GM21526 (cell line): ENCODE data around the gene DCAF6.
"Not testable (repeated sequence)": the region's sequence is repeated elsewhere in the genome, so short reads cannot be mapped to it uniquely, and the experiment has no call there.

ENCODE experiments used
- ATAC-seq: cut with Tn5 transposase; IDR thresholded peaks from one replicate; pipeline ENCODE4 v1.9.1; 2021; ENCODE audit warnings: moderate library complexity; ENCODE audit not compliant: unreplicated experiment, low FRiP score

Gene DCAF6

GRCh38 chr1:168004531-168004930 lies 68.0 kb downstream of the DCAF6 start:
- ATAC-seq: no peak

- ATAC-seq: no peak
These were observed 69.0 kb downstream of the DCAF6 start for GRCh38 chr1:168005529-168005928.

GRCh38 chr1:168007691-168008090 lies 71.2 kb downstream of the DCAF6 start:
- ATAC-seq: no peak

- no peak for ATAC-seq
These were observed 72.1 kb downstream of the DCAF6 start for GRCh38 chr1:168008595-168008994.

GRCh38 chr1:168009322-168009721 lies 72.8 kb downstream of the DCAF6 start:
- no peak for ATAC-seq

- no peak for ATAC-seq
These were observed 82.9 kb downstream of the DCAF6 start for GRCh38 chr1:168019407-168019806.

- ATAC-seq: no peak
These were observed 94.7 kb downstream of the DCAF6 start for GRCh38 chr1:168031198-168031597.

GRCh38 chr1:168031627-168032026 lies 95.1 kb downstream of the DCAF6 start:
- ATAC-seq: no peak

- ATAC-seq: no peak
These were observed 95.5 kb downstream of the DCAF6 start for GRCh38 chr1:168032029-168032428.

- ATAC-seq: no peak
These were observed 98.9 kb downstream of the DCAF6 start for GRCh38 chr1:168035345-168035744.

GRCh38 chr1:168042362-168042761 lies 105.9 kb downstream of the DCAF6 start:
- ATAC-seq: no peak

- ATAC-seq: no peak
These were observed 108.8 kb downstream of the DCAF6 start for GRCh38 chr1:168045311-168045710.

GRCh38 chr1:168050307-168050706 lies 113.8 kb downstream of the DCAF6 start:
- no peak for ATAC-seq

GRCh38 chr1:168050880-168051279 lies 114.4 kb downstream of the DCAF6 start:
- ATAC-seq: no peak

- ATAC-seq: no peak
These were observed 117.2 kb downstream of the DCAF6 start for GRCh38 chr1:168053681-168054080.

GRCh38 chr1:168054117-168054516 lies 117.6 kb downstream of the DCAF6 start:
- no peak for ATAC-seq

- ATAC-seq: not testable (repeated sequence)
These were observed 119.7 kb downstream of the DCAF6 start for GRCh38 chr1:168056152-168056551.

- ATAC-seq: no peak
These were observed 120.9 kb downstream of the DCAF6 start for GRCh38 chr1:168057355-168057754.

- no peak for ATAC-seq
These were observed 121.4 kb downstream of the DCAF6 start for GRCh38 chr1:168057921-168058320.

- ATAC-seq: no peak
These were observed 127.7 kb downstream of the DCAF6 start for GRCh38 chr1:168064216-168064615.

GRCh38 chr1:168065506-168065905 lies 129.0 kb downstream of the DCAF6 start:
- no peak for ATAC-seq

- no peak for ATAC-seq
These were observed 132.9 kb downstream of the DCAF6 start for GRCh38 chr1:168069384-168069783.

- no peak for ATAC-seq
These were observed 143.3 kb downstream of the DCAF6 start for GRCh38 chr1:168079761-168080160.
